Measurements from ENCODE around the gene LRRC27.

The LRRC27 gene

DNA sequence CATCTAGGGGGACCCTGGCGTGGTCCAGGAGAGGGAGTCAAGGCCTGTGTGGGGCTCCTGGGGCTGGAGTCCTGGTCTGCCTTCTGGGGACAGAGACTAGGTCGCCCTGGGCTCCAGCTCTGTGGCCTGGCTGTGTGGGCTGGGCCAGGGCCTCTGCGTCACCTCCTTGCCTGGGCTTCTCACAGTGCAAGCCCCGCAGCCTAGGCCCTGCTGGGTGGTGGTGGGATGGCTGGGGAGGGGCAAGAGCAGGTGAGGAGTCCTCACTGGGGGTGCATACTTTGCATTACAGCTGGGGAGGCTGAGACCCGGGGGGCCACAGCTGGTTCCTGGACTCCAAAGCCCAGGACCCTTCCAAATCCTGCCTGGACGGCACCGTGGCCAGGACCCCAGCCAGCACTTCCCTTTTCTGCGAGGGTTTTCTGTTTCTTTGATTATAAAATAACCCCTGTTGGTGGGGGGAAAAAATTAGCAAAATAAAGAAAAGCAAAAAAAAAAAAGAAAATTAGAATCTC is 88.5 kb downstream of the LRRC27 start:
- no peaks in the 10 kb centered on the region for H3K36me3 Mint-ChIP-seq (ENCODE audit: low read depth)
- no peak for ATAC-seq
- H3K27ac Mint-ChIP-seq, result no peak overlapping the region
- H3K27me3 Mint-ChIP-seq, result no peaks in the 10 kb centered on the region
- DNase-seq, result no peak
- H3K4me1 Mint-ChIP-seq, result peaks cover 32% of the 10 kb centered on the region
- no peaks in the 10 kb centered on the region for H3K9me3 Mint-ChIP-seq
- no peak overlapping the region for H3K4me3 Mint-ChIP-seq

DNA sequence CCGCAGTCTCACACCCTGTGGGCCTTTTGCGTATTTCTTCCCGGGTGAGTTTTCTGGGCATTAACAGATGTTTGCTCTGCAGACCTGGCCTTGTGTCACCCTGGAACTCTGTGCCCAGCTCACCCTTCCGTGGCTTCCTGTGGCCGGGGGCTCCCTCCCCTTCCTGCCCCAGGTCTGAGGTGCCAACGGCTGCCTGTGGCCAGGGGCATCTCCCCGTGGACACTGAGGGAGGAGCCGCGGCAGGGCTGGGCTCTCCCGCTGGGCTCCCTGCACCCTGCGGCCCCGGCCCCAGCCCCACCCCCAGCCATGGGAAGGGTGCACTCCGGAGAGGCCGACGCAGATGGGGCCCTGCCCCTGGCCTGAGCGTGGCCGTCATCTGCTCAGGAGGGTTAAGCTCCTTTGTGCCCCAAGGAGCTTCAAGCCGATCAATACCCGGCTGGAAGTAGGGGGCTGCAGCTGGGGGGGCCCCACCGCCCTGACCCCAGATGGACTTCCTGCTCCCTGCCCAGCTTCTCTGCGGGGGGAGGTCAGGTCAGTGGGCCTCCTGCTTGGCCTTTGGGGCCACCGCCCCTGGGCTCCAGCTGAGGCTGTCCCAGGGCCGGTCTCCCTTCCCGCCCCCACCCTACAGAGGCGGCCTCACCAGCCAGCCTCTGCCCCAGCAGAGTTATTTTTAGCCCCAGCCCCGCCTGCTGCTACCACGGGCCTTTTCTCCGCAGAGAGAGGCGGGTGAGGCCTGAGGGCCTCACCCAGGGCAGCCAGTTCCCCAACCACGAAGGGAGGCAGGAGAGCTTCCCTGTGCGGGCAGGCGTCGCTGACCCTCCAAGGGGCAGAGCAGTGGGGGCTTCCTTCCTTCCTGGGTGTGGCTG is 89.2 kb downstream of the LRRC27 start:
- ATAC-seq (peak; percentile 41), DNase-seq (peak; percentile 50)
- Mint-ChIP-seq H3K27me3 (no peaks in the 10 kb centered on the region), H3K4me3 (peak overlapping the region; percentile 8), H3K27ac (peak overlapping the region; percentile 39), H3K9me3 (no peaks in the 10 kb centered on the region), H3K4me1 (peaks cover 32% of the 10 kb centered on the region), H3K36me3 (ENCODE audit: low read depth) (no peaks in the 10 kb centered on the region)

DNA sequence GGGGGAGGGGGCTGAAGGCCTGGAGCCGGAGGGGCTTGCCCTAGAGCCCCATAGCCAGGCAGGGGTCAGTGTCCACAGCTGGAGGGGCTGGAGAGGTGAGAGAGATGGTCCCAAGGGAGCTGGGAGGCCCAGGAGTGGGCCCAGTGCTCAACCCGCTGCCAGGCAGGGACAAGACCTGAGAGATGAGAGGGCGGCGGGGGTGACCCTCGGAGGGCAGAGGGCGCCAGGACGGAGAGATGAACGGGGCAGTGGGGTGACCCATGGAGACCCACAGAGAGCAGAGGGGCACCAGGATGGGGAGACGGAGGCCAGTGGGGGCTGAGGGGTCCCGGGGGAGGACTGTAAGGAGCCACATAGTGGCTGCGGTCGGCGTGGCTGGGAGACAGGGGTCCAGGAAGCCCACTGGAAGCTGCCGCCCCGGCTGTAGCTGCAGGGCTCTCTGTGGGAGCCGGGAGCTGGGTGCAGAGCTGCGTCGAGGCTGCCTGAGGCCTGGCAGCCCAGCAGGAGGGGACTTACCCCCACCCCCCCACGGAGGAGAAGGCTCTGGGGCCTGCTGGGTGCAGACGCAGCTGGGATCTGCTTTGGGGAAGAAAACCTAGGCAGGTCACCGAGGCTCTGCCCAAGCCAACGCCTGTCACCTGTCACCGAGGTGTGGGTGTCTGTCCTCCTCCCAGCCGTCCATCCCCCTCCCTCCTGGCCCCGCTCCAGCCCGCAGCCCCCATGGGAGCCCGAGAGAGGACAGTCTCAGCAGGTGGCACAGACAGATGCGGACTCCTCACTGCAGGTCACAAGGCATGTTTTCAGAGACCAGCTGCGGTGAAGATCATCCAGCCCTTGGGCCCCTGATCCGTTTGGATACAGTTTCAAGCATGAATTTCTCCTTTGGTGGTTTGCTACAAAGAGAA is 90.1 kb downstream of the LRRC27 start:
- Mint-ChIP-seq H3K27me3 (no peaks in the 10 kb centered on the region), H3K9me3 (no peaks in the 10 kb centered on the region), H3K36me3 (ENCODE audit: low read depth) (no peaks in the 10 kb centered on the region), H3K27ac (peak overlapping the region; percentile 59), H3K4me3 (no peak overlapping the region), H3K4me1 (peaks cover 32% of the 10 kb centered on the region)
- ATAC-seq (no peak), DNase-seq (no peak)

DNA sequence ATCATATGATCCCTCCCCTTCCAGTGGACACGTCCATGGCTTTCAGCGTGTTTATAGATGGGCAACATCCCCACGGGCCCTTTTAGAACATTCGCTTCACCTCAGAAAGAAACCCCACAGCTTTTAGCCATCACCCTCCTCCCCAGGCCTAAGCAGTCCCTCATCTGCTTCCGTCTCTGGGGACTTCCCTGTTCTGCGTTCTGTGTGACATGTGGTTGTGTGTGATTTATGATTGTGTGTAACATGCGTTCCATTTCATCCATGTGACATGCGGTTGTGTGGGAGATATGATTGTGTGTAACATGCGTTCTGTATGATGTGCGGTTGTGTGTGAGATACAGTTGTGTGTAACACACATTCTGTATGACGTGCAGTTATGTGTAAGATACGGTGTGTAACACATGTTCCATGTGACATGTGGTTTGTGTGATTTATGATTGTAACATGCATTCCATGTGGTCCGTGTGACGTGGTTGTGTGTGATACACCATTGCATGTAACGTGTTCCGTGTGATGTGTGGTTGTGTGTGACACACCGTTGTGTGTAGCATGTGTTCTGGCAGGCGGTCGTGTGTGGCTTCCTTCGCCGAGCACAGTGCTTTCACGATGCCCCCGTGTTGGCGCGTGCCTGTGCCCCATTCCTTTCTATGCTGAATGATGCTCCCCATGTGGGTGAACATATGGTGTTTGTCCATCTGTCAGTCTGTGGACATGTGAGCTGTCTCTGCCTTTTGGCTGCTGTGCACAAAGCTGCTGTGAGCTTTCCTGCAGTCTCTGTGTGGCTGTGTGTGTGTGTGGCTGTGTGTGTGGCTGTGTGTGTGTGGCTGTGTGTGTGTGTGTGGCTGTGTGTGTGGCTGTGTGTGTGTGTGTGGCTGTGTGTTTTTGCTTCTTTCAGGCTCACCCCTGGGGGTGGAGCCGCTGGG is 91.2 kb downstream of the LRRC27 start:
- Mint-ChIP-seq H3K27me3 (no peaks in the 10 kb centered on the region), H3K9me3 (no peaks in the 10 kb centered on the region), H3K4me3 (no peak overlapping the region), H3K4me1 (peaks cover 31% of the 10 kb centered on the region), H3K27ac (peak overlapping the region; percentile 59), H3K36me3 (ENCODE audit: low read depth) (no peaks in the 10 kb centered on the region)
- no peak for DNase-seq
- ATAC-seq, result no peak

DNA sequence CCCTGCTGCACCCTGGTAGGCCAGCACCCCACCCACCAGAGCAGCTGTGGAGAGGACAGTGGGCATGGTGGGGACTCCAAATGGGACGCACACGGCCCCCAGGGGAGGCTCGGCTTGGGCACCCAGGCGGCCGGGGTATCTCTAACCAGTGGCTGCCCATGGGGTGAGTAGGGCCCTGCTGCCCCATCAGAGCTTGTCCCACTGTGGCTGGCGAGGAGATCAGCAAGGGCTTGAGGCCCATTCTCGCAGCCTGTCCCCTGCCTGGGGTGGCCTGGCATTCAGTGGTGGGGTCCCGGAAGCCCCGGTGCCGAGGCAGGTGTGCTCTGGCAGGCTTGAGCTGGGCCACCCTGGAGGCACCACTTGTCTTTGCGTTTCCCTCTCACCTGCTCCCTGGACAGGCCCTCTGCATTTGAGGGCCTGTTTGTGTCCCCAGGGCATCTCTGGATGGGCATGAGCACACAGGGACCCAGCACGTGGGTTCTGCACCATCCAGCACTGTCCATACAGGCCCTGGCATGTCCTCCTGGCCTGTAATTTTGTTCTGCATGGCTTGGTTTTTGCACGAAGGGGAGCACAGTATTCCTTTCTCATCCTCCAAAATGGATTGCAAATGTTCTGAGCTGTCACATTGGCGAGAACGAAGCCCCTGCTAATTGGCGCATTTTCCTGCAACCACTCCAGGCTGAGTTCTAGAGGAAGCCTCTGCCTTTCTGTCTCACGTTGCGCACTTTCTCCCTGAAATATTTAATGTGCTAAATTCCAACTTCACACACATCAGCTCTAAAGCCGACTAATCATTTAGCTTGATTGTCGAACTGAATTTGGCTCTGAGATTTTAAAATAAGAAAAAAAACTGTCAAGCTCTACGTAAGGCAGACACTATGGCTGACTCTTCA is 92.2 kb downstream of the LRRC27 start:
- Mint-ChIP-seq H3K27me3 (no peaks in the 10 kb centered on the region), H3K36me3 (ENCODE audit: low read depth) (no peaks in the 10 kb centered on the region)

DNA sequence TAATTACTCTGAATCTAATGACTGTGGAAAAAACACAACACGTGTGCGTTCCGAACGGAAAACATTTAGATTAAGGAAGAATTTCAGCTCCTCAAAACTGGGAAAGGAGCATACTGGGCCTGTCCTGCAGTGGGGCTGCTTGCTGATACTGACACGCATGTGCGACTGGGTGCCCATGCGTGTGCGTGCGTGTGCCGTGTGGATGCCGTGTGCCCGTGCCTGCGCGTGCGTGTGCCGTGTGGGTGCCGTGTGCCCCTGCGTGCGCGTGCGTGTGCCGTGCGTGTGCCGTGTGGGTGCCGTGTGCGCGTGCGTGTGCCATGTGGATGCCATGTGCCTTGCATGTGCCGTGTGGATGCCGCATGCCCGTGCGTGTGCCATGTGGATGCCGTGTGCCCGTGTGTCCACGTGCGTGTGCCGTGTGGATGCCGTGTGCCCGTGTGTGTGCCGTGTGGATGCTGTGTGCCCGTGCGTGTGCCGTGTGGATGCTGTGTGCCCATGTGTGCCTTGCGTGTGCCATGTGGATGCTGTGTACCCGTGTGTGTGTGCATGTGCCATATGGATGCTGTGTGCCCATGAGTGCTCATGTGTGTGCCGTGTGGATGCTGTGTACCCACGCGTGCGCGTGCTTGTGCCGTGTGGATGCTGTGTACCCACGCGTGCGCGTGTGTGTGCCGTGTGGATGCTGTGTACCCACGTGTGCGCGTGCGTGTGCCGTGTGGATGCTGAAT is 93.2 kb downstream of the LRRC27 start:
- H3K36me3 Mint-ChIP-seq (ENCODE audit: low read depth), result no peaks in the 10 kb centered on the region
- H3K27ac Mint-ChIP-seq, result no peak overlapping the region
- H3K9me3 Mint-ChIP-seq, result no peaks in the 10 kb centered on the region
- H3K4me1 Mint-ChIP-seq, result peaks cover 29% of the 10 kb centered on the region
- DNase-seq (no peak), ATAC-seq (no peak)
- no peaks in the 10 kb centered on the region for H3K27me3 Mint-ChIP-seq
- H3K4me3 Mint-ChIP-seq, result no peak overlapping the region

More for the DNA sequence above, 92.2 kb downstream of the LRRC27 start:
- no peaks in the 10 kb centered on the region for H3K9me3 Mint-ChIP-seq
- ATAC-seq (no peak), DNase-seq (no peak)
- H3K4me3 Mint-ChIP-seq, result no peak overlapping the region
- no peak overlapping the region for H3K27ac Mint-ChIP-seq
- peaks cover 27% of the 10 kb centered on the region for H3K4me1 Mint-ChIP-seq

DNA sequence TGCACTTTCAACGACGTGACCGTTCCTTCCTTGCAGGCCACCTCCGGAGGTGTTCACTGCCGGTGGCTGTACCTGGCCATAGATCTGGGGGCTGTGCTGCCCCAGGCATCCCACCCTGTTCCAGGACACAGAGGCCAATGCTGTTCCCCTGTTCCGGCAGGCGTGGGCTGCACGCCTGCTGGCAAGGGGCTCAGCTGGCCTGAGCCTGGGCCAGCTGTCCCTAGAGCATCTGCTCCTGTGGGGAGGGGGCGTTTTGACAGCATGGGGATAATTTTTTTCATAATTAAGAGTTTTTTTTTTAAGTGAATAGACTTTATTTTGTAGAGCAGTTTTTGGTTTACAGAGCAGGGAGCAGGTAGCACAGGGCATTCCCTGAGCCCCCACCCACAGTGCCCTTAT is 93.8 kb downstream of the LRRC27 start:
- no peaks in the 10 kb centered on the region for H3K9me3 Mint-ChIP-seq
- no peak overlapping the region for H3K27ac Mint-ChIP-seq
- H3K4me3 Mint-ChIP-seq, result no peak overlapping the region
- H3K4me1 Mint-ChIP-seq, result peaks cover 27% of the 10 kb centered on the region
- no peak for DNase-seq
- ATAC-seq, result no peak
- no peaks in the 10 kb centered on the region for H3K27me3 Mint-ChIP-seq
- no peaks in the 10 kb centered on the region for H3K36me3 Mint-ChIP-seq (ENCODE audit: low read depth)

DNA sequence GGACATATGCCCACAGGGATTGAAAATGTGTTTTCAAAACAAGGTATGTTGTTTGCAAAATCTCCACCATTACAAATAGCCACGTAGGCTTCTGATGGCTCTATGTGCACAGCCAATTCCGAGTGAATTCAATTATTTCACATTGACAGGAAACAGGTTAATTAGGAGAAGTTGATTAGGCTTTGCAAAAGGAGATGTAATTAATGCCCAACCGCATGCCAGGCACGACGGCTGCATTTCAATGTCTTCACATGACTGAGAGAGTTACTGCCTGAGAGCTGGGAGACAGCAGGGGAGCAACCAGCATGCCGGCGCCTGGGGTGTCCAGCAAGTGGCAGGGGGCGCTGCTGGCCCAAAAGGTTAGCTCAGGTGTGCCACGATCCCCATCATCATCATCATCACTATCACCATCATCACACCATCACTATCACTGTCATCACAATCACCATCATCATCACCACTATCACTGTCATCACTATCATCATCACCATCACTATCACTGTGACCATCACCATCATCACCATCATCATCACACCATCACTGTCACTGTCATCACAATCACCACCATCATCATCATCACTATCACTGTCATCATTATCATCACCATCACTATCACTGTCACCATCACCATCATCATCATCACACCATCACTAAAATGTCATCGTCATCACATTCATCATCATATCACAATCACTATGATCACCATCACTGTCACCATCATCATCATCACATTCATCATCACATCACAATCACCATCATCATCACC is 95.2 kb downstream of the LRRC27 start:
- no peaks in the 10 kb centered on the region for H3K9me3 Mint-ChIP-seq
- peaks cover 16% of the 10 kb centered on the region for H3K4me1 Mint-ChIP-seq
- no peak overlapping the region for H3K27ac Mint-ChIP-seq
- DNase-seq (no peak), ATAC-seq (no peak)
- no peak overlapping the region for H3K4me3 Mint-ChIP-seq
- no peaks in the 10 kb centered on the region for H3K27me3 Mint-ChIP-seq
- no peaks in the 10 kb centered on the region for H3K36me3 Mint-ChIP-seq (ENCODE audit: low read depth)

DNA sequence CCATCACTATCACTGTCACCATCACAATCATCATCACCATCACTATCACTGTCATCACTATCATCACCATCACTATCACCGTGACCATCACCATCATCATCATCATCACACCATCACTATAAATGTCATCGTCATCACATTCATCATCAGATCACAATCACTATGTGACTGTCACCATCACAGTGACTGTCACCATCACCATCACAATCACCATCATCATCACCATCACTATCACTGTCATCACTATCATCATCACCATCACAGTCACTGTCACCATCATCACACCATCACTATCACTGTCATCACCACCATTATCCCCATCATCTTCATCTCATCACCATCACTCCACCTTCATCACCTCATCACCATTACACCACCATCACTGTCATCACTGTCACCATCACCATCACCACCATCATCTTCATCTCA is 96.0 kb downstream of the LRRC27 start:
- Mint-ChIP-seq H3K4me1 (peaks cover 10% of the 10 kb centered on the region), H3K4me3 (no peak overlapping the region), H3K27ac (no peak overlapping the region), H3K27me3 (no peaks in the 10 kb centered on the region), H3K9me3 (no peaks in the 10 kb centered on the region), H3K36me3 (ENCODE audit: low read depth) (no peaks in the 10 kb centered on the region)
- no peak for DNase-seq
- no peak for ATAC-seq

DNA sequence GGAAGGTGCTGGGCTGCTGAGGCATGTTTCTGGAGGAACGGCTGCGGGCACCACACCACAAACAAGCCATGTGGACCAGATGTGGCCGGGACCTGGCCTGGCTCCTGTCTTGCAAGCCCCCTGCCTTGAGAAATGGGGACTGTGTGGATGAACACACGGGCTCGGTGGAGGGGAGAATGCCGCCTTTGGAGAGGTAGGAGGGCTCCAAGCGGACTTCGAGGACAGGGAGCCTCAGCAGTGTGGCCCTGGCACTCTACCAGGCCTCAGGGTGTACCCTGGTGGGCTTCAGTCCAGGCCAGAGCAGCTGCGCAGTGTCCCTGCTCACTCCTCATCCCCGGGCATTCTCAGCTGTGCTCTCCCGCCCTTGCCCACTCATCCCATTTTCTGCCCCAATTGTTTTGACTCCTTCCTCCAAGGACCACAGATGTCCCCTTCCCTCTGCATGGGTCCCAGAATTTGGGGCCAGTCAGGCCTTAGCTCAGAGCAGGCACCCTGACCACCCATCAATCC is 96.5 kb downstream of the LRRC27 start:
- peaks cover 5% of the 10 kb centered on the region for H3K4me1 Mint-ChIP-seq
- H3K9me3 Mint-ChIP-seq, result no peaks in the 10 kb centered on the region
- no peak overlapping the region for H3K27ac Mint-ChIP-seq
- DNase-seq (no peak), ATAC-seq (no peak)
- H3K27me3 Mint-ChIP-seq, result no peaks in the 10 kb centered on the region
- no peak overlapping the region for H3K4me3 Mint-ChIP-seq
- no peaks in the 10 kb centered on the region for H3K36me3 Mint-ChIP-seq (ENCODE audit: low read depth)
